ENCODE results near the gene SIVA1.

SIVA1 gene

DNA sequence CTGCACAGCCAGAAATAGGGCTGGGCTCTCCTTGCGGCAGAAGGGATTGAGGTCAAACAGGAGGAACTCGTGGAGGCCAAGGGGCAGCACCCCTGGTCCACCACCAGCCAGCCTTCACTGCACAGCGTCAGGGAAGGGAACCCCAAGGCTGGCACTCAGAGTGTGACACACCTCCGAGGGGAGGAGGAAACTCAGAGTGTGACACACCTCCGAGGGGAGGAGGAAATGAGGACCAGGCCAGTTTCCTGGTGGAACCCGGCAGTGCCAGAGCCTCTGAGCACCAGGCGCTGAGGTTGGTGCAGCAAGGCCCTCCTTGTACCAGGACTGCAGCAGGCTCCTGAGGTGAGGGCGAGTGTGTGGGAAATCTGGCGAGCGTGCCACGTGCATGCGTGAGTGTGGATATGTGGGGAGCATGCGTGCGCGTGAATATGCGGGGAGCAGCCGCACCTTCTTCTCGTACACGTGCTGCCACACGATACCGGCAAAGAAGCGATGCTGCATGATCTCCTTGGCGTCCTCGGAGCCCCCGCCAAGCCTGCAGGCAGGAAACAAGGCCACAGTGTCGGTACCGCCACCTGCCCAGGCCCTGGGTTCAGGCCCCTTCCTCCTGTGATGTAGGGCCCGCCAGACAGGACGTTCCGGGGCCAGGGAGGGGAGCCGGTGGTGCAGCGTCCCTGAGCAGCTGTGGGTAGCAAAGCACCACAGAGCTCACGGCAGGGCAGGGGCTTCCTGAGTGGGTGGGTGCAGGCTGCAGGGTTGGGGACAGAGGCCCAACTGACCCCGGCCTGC, 19.2 kb downstream of the SIVA1 start:
- no peak for DNase-seq (ENCODE audit: low read depth)

- DNase-seq (ENCODE audit: low read depth): no peak
Measured at GRCh38 chr14:104772707-104773504, 20.0 kb downstream of the SIVA1 start.

DNA sequence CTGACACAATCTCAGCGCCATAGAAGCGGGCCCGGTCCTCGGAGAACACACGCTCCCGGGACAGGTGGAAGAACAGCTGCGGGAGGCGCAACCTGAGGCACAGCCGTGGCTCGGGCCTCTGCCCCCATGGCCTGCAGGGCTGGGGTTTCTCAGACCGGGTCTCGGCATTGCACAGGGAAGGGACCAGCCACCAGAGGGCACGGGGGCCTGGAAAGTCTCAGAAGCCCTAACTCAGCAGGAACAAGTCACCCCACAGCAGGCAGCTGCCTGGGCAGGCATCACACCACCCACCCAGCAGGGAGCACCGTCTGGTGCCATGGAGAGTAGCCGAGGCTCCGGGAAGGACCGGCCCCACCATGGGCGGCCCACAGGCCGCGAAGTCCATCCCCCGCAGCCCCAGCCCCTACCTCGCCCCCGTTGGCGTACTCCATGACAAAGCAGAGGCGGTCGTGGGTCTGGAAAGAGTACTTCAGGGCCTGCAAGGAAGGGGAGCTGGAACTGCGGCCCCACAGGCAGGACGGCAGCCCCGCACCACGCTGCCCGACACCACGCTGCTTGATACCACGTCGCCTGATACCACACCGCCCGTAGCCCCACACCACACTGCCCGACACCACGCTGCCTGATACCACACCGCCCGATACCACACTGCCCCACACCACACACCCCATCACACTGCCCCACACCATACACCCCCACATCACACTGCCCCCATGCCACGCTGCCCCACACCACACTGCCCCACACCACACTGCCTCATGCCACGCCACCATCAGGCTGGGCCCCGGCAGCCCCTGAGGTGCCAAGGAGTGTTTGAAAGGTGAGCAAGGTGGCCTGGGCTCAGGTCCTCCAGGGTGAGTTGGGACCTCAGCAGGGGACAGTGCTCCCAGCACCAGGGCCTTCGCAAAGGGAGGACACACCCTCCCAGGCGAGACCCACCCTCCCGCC, 20.8 kb downstream of the SIVA1 start:
- no peak for DNase-seq (ENCODE audit: low read depth)

GRCh38 chr14:104774453-104775072, 21.6 kb downstream of the SIVA1 start:
- no peak for DNase-seq (ENCODE audit: low read depth)

- no peak for DNase-seq (ENCODE audit: low read depth)
Measured at GRCh38 chr14:104775073-104775489, 22.1 kb downstream of the SIVA1 start.

GRCh38 chr14:104776481-104776880, 23.5 kb downstream of the SIVA1 start:
- DNase-seq (ENCODE audit: low read depth): no peak

- DNase-seq (ENCODE audit: low read depth): no peak
Measured at GRCh38 chr14:104776961-104777807, 24.2 kb downstream of the SIVA1 start.

GRCh38 chr14:104777808-104778249, 24.9 kb downstream of the SIVA1 start:
- no peak for DNase-seq (ENCODE audit: low read depth)

GRCh38 chr14:104778694-104779331, 25.9 kb downstream of the SIVA1 start:
- DNase-seq (ENCODE audit: low read depth): no peak

- no peak for DNase-seq (ENCODE audit: low read depth)
Measured at GRCh38 chr14:104779776-104780512, 27.0 kb downstream of the SIVA1 start.

DNA sequence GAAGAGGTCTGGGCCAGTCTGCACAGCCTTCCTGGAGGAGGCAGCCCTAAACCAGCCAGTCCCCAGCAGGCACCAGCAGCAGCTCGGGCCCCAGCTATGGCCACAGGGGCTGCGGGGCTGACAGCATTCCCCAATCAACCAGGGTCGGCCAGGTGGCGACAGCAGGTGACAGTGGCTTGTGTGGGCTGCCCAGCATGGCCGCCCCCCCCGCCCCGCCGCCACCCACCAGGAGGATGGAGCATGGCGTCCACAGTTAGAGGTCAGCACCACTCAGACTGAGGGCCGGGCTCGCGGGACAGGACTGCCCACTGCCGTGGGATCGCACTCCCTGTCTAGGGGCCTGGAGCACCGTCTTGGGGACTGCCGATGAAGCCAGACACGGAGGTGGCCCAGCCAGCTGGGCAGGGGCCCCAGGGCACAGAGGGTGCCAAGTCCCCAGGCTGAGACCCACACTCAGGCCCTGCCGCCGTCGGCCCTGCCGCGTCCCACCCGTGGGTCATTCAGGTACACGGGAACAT, 27.6 kb downstream of the SIVA1 start:
- no peak for DNase-seq (ENCODE audit: low read depth)

DNA sequence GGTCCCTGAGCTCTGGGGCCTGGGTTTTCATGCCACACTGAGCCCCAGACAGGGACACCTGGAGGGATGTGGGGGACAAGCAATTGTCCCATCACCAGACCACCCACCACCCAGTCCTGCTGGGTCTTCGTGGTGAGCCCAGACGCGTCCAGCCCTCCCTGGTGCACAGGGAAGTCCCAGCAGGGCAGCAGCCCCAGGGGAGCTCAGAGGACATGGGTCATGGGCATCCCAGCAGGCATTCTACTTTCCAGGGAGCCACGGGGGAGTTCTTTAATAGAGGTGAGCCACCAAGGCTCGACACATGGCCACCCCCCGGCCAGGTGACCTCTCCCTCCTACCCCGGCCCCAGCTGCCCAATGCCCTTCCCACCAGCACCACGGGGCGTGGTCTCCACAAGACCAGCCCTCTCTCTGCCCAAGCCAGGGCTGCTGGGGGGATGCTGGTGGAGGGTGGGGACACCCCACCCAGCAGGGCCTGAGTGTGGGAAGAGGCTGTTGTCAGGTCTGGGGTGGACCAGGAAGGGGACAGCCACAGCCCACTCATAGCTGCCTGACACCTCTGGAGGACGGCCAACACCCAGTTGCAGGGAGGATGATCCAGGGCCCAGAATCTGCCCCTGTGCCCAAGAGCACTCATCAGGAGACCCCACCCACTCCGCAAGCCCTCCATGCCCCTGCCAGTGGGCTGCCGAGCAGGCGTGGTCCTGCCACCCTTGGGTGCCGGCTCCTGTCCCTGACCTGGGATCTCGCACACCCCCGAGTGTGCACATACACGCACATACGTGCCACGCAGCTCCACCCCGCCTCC, 28.5 kb downstream of the SIVA1 start:
- no peak for DNase-seq (ENCODE audit: low read depth)

DNA sequence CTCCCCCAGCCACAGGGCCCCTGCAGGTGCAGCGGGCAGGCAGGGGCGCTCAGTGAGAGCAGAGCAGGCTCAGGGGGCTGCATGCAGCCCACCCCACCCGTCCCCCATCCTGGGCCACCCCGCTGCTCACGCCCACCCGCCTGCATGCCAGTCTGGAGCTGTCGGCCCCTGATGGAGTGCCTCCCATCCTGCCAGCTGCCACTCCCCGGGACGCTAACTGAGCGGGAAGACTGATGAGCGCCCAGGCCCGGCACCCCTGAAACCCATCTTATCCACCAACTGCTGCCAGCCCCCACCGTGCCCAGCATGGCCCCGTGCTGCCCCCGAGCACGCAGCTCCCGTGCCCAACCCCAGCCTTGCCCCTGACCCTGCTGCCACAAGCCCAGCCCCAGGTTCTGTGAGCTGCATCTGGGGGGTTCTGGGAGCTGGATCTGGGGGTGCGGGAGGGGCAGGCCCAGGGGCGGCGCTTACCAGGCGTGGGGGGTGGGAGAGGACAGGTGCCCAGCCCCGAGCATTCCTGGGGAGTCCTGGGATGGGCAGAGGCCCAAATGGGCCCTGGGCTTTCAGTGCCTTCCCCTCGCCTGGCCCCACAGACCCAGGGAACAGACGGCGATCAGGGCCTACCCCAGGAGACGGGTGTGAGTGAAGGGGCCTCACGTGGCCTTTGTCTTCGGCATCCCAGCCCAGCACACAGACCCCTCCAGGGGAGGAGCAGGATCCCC, 29.3 kb downstream of the SIVA1 start:
- DNase-seq (ENCODE audit: low read depth): no peak

DNA sequence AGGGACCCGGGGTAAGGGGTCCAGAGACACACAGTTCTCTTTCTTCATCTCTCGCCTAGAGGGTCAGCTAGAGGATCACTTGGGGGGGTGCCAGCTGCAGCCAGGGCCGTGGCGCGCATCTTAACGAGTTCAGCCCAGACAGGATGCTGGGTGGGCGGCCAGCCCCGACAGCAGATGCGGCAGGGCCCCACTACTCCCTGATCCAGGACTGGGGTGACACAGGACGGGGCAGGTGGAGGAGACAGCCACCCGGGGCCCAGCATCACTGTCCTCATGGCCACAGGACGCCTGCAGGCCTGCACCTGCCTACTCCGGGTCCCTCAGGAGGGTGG, 29.8 kb downstream of the SIVA1 start:
- no peak for DNase-seq (ENCODE audit: low read depth)

DNA sequence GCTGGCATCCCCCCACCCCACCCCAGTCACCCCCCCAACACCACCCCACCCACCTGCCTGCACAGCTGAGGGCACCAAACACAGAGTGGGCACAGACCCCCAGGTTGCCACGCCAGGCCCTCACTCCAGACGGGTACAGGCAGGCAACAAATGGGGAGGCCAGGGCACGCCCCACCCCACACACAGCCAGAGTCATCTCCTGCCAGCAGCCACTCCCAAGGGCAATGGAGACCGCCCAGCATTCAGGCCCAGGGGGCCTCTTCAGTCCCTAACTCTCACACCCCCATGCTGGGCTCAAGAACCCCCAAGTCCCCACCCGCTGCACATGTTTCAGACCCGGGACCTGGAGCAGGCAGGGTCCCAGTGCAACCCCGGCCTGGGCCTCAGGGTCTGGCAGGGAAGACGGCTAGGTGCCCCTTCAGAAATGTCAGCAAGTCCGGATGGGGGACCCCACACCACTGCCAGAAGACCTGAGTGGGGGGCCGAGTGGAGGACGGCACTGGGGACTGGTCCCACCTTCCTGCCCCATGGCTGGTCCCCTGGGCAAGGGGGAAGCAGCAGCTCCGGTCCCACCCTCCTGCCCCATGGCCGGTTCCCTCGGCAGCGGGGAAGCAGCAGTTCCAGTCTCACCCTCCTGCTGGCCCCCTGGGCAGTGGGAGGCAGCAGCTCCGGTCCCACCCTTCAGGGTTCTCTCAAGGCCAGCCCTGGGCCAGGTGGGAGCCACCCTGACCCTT, 30.7 kb downstream of the SIVA1 start:
- no peak for DNase-seq (ENCODE audit: low read depth)

- DNase-seq (ENCODE audit: low read depth): no peak
Measured at GRCh38 chr14:104784218-104784568, 31.2 kb downstream of the SIVA1 start.
